Natural killer cell (primary cell): Measurements from ENCODE around the gene TELO2. TPM values are rescaled to one million over a fixed set of nuclear protein-coding genes. Genes with fewer than 3 reads are reported as not detected.
A peak's percentile ranks its signal among the peaks of the same experiment; 100 is the strongest.

Source experiments
- ATAC-seq, 3 donors: fragments of 150-1000 bp in 2 of 3; fragments of 200-7000 bp in 1 of 3; cut with Tn5 transposase; 1 replicate in 1 of 3; 2 replicates in 2 of 3; pipeline ENCODE4 v1.10.0; 2021; ENCODE audit warnings: mild to moderate bottlenecking in 2 of 3, moderate library complexity in 2 of 3
- DNase-seq, 2 donors: peaks; one replicate each; pipeline versions ENCODE4 v3.0.0 to v3.0.0-alpha.2; 2013 to 2021; ENCODE audit warnings: mixed read lengths in 1 of 2
- H3K27ac ChIP-seq: one replicate; pipeline ENCODE4 v1.5.1; 2013; ENCODE audit warnings: mild to moderate bottlenecking, low read length
- H3K27me3 ChIP-seq: one replicate; pipeline ENCODE4 v1.6.1; 2013; ENCODE audit warnings: low read length; ENCODE audit not compliant: control insufficient read depth, insufficient read depth
- H3K36me3 ChIP-seq: one replicate; pipeline ENCODE4 v1.6.1; 2013; ENCODE audit warnings: low read length; ENCODE audit not compliant: control insufficient read depth, insufficient read depth
- H3K4me1 ChIP-seq: one replicate; pipeline ENCODE4 v1.6.1; 2013; ENCODE audit warnings: low read length; ENCODE audit not compliant: control insufficient read depth, insufficient read depth
- H3K4me3 ChIP-seq: one replicate; pipeline ENCODE4 v1.5.1; 2013; ENCODE audit warnings: low read length
- H3K9me3 ChIP-seq: one replicate; pipeline ENCODE4 v1.6.1; 2013; ENCODE audit warnings: low read length; ENCODE audit not compliant: control insufficient read depth, insufficient read depth
- H3K27ac Mint-ChIP-seq, 2 donors: one replicate each; pipeline ENCODE4 v1.8.0; 2022; ENCODE audit warnings: mild to moderate bottlenecking in 2 of 2, mixed read lengths in 2 of 2, moderate library complexity in 1 of 2
- H3K27me3 Mint-ChIP-seq, 2 donors: one replicate each; pipeline ENCODE4 v1.8.0; 2022; ENCODE audit warnings: low read depth in 2 of 2, mixed read lengths in 2 of 2
- H3K36me3 Mint-ChIP-seq: one replicate; pipeline ENCODE4 v1.8.0; 2022; ENCODE audit warnings: mixed read lengths
- H3K4me1 Mint-ChIP-seq, 2 donors: one replicate each; pipeline ENCODE4 v1.8.0; 2022; ENCODE audit warnings: mixed read lengths in 2 of 2
- H3K4me3 Mint-ChIP-seq: one replicate; pipeline ENCODE4 v1.8.0; 2022; ENCODE audit warnings: mild to moderate bottlenecking, moderate library complexity, mixed read lengths
- H3K9me3 Mint-ChIP-seq, 2 donors: one replicate each; pipeline ENCODE4 v1.8.0; 2022; ENCODE audit warnings: mixed read lengths in 2 of 2
- CTCF ChIP-seq: fragments of 200-600 bp; IDR thresholded peaks from one replicate; pipeline ENCODE4 v1.8.0; 2022; ENCODE audit warnings: antibody characterized with exemption
- WGBS: methylation state at CpG from one replicate; pipeline ENCODE4 v1.1.7; 2013; ENCODE audit warnings: missing lambda C conversion rate; ENCODE audit not compliant: insufficient coverage; 5-methylcytosine and 5-hydroxymethylcytosine counted together
- intact Hi-C: fragments of 100-400 bp; cut with micrococcal nuclease; formaldehyde crosslinking; loops from one replicate; pipeline ENCODE4 v1.14.2; 2022
- total RNA-seq, 4 donors: library from RNA; stranded (reverse); fragments of 120-200 nt in 1 of 4; gene quantifications; one replicate each; pipeline versions ENCODE4 v1.2.3 to v1.2.4, GENCODE V29; 2013 to 2022

The TELO2 gene
- total RNA-seq, 3 donors from 2014 or later (not counting 1 experiment from before 2014, with no cell fraction given) = 45.5 to 50.0 (median 46.5) TPM

- Histone ChIP-seq H3K27ac (no peak overlapping the region), H3K27me3 (no peaks in the 10 kb centered on the region), H3K9me3 (no peaks in the 10 kb centered on the region), H3K4me3 (no peak overlapping the region), H3K4me1 (peaks cover 23% of the 10 kb centered on the region), H3K36me3 (peaks cover 2% of the 10 kb centered on the region)
- no peaks in the 10 kb centered on the region for H3K9me3 Mint-ChIP-seq
- peaks cover 7 to 13% of the 10 kb centered on the region in 2 donors for H3K4me1 Mint-ChIP-seq
- DNase-seq = no peak
- H3K36me3 Mint-ChIP-seq = no peaks in the 10 kb centered on the region
- no peaks in the 10 kb centered on the region for H3K27me3 Mint-ChIP-seq
- no peak for TF ChIP-seq CTCF
- intact Hi-C loops = no loop called here
- WGBS = 54% methylated on average over 26 of the region's 26 CpGs
- no peak for ATAC-seq
- no peak overlapping the region for H3K27ac Mint-ChIP-seq
- peak overlapping the region; percentile 13 for H3K4me3 Mint-ChIP-seq
Measured at GRCh38 chr16:1545044-1546040, 52.2 kb downstream of the TELO2 start.

GRCh38 chr16:1546430-1546829 is 53.3 kb downstream of the TELO2 start:
- ATAC-seq (no peak), DNase-seq (no peak)
- Histone ChIP-seq H3K4me1 (peaks cover 23% of the 10 kb centered on the region), H3K27ac (no peak overlapping the region), H3K27me3 (no peaks in the 10 kb centered on the region), H3K4me3 (no peak overlapping the region), H3K9me3 (no peaks in the 10 kb centered on the region), H3K36me3 (peaks cover 2% of the 10 kb centered on the region)
- no peaks in the 10 kb centered on the region for H3K9me3 Mint-ChIP-seq
- TF ChIP-seq CTCF = no peak
- no peak overlapping the region for H3K4me3 Mint-ChIP-seq
- H3K36me3 Mint-ChIP-seq = no peaks in the 10 kb centered on the region
- peaks cover 7 to 10% of the 10 kb centered on the region in 2 donors for H3K4me1 Mint-ChIP-seq
- no peaks in the 10 kb centered on the region for H3K27me3 Mint-ChIP-seq
- intact Hi-C loops = no loop called here
- H3K27ac Mint-ChIP-seq = no peak overlapping the region
- WGBS = 96% methylated on average over 16 of the region's 16 CpGs

GRCh38 chr16:1548233-1548632 is 55.1 kb downstream of the TELO2 start:
- Histone ChIP-seq H3K4me3 (no peak overlapping the region), H3K27ac (no peak overlapping the region), H3K4me1 (peaks cover 12% of the 10 kb centered on the region), H3K36me3 (peaks cover 7% of the 10 kb centered on the region), H3K27me3 (no peaks in the 10 kb centered on the region), H3K9me3 (no peaks in the 10 kb centered on the region)
- H3K27me3 Mint-ChIP-seq = no peaks in the 10 kb centered on the region
- H3K4me3 Mint-ChIP-seq = no peak overlapping the region
- H3K36me3 Mint-ChIP-seq = no peaks in the 10 kb centered on the region
- WGBS = 82% methylated on average over 4 of the region's 5 CpGs
- intact Hi-C loops = no loop called here
- H3K4me1 Mint-ChIP-seq = peaks cover 7 to 14% of the 10 kb centered on the region in 2 donors
- DNase-seq = no peak
- H3K9me3 Mint-ChIP-seq = no peaks in the 10 kb centered on the region
- no peak for ATAC-seq
- TF ChIP-seq CTCF = no peak
- no peak overlapping the region for H3K27ac Mint-ChIP-seq
